H1 (cell line): ENCODE data around the gene GPD1L. TPM values are rescaled to one million over a fixed set of nuclear protein-coding genes. Genes with fewer than 3 reads are reported as not detected.

Experiments
- CTCF ChIA-PET: fragments of 300-600 bp; sonication (Branson Sonifier 250); formaldehyde crosslinking; loops from one replicate; lab custom pipeline; 2021; ENCODE audit not compliant: partially characterized antibody; lab: Charles Lee
- POLR2A ChIA-PET: fragments of 300-600 bp; sonication (Branson Sonifier 250); formaldehyde crosslinking; loops from one replicate; lab custom pipeline; 2021; ENCODE audit warnings: inconsistent platforms; ENCODE audit not compliant: partially characterized antibody; lab: Charles Lee
- DNase-seq, 2 experiments: peaks; one replicate each; pipeline versions ENCODE4 v3.0.0 to v3.0.0-alpha.2; 2010 to 2022; ENCODE audit warnings: low spot score in 2 of 2, low read depth in 1 of 2, mixed read lengths in 1 of 2
- FAIRE-seq: peaks from 2 replicates; lab custom pipeline; 2011; peaks lifted over from hg19 to GRCh38; lab: Jason Lieb, UNC
- H2AFZ ChIP-seq: 2 replicates; pipeline ENCODE4 v1.8.1; 2012; ENCODE audit warnings: low read length, inconsistent platforms
- H2AK5ac ChIP-seq: 2 replicates; pipeline ENCODE4 v1.6.1; 2013; ENCODE audit warnings: low read depth, low read length
- H2BK120ac ChIP-seq: replicated peaks from 2 replicates; pipeline ENCODE3; 2013; ENCODE audit warnings: low read depth, low read length, inconsistent platforms
- H2BK12ac ChIP-seq: 2 replicates; pipeline ENCODE4 v1.6.1; 2013; ENCODE audit warnings: low read depth, low read length
- H2BK15ac ChIP-seq: 2 replicates; pipeline ENCODE4 v1.6.1; 2013; ENCODE audit warnings: low read length
- H2BK20ac ChIP-seq: 2 replicates; pipeline ENCODE4 v1.6.1; 2013; ENCODE audit warnings: low read length
- H2BK5ac ChIP-seq: 2 replicates; pipeline ENCODE4 v1.6.1; 2013; ENCODE audit warnings: low read depth, low read length
- H3K14ac ChIP-seq: 2 replicates; pipeline ENCODE4 v1.6.1; 2013; ENCODE audit warnings: inconsistent platforms; ENCODE audit not compliant: insufficient read length
- H3K18ac ChIP-seq: 2 replicates; pipeline ENCODE4 v1.6.1; 2013; ENCODE audit warnings: low read length; ENCODE audit errors: extremely low read depth
- H3K23ac ChIP-seq: 2 replicates; pipeline ENCODE4 v1.6.1; 2013; ENCODE audit warnings: inconsistent platforms; ENCODE audit not compliant: insufficient read length
- H3K23me2 ChIP-seq: 2 replicates; pipeline ENCODE4 v1.6.1; 2013; ENCODE audit warnings: low read depth, low read length
- H3K27ac ChIP-seq: 2 replicates; pipeline ENCODE4 v1.6.1; 2011; ENCODE audit warnings: low read depth, low read length, inconsistent platforms
- H3K27me3 ChIP-seq, 4 experiments: replicated peaks in 1 of 4; 1 replicate in 1 of 4; 2 replicates in 3 of 4; pipeline versions ENCODE4 v1.6.1 to v1.8.1; 2011 to 2013; ENCODE audit warnings: low read length in 3 of 4, mild to moderate bottlenecking in 3 of 4, inconsistent platforms in 2 of 4, mixed read lengths in 2 of 4, moderate library complexity in 1 of 4; ENCODE audit not compliant: control insufficient read depth in 3 of 4, insufficient read depth in 3 of 4; ENCODE audit errors: extremely low read depth in 1 of 4
- H3K36me3 ChIP-seq, 4 experiments: 2 replicates each; pipeline versions ENCODE4 v1.6.1 to v1.8.1; 2011 to 2013; ENCODE audit warnings: mild to moderate bottlenecking in 4 of 4, low read length in 3 of 4, moderate library complexity in 2 of 4, control low read depth in 1 of 4, inconsistent platforms in 1 of 4; ENCODE audit not compliant: insufficient read depth in 4 of 4, control insufficient read depth in 2 of 4
- H3K4ac ChIP-seq: replicated peaks from 2 replicates; pipeline ENCODE3; 2013; ENCODE audit warnings: low read length, low read depth, mixed read lengths, inconsistent platforms; ENCODE audit not compliant: insufficient read length
- H3K4me1 ChIP-seq, 4 experiments: replicated peaks in 1 of 4; 1 replicate in 1 of 4; 2 replicates in 3 of 4; pipeline versions ENCODE4 v1.6.1 to v1.8.1; 2011 to 2013; ENCODE audit warnings: low read length in 3 of 4, inconsistent platforms in 2 of 4, mixed read lengths in 1 of 4; ENCODE audit not compliant: insufficient read depth in 4 of 4, control insufficient read depth in 3 of 4
- H3K4me2 ChIP-seq, 2 experiments: 2 replicates each; pipeline versions ENCODE4 v1.6.1 to v1.8.1; 2011 to 2013; ENCODE audit warnings: low read depth in 2 of 2, low read length in 2 of 2, control low read depth in 1 of 2, inconsistent platforms in 1 of 2, mild to moderate bottlenecking in 1 of 2; ENCODE audit not compliant: insufficient read depth in 1 of 2
- H3K4me3 ChIP-seq, 4 experiments: fragments of 200-600, 300-600 bp in 1 of 4; sonication (generic), shearing (Covaris generic), sonication (Bioruptor Twin) in 1 of 4; 2 replicates each; pipeline versions ENCODE4 v1.5.1 to v1.8.1; 2011 to 2016; ENCODE audit warnings: low read length in 4 of 4, low read depth in 3 of 4, control low read depth in 2 of 4, inconsistent platforms in 2 of 4, mild to moderate bottlenecking in 2 of 4, mixed read lengths in 1 of 4, moderate library complexity in 1 of 4; ENCODE audit not compliant: insufficient read depth in 2 of 4; ENCODE audit errors: extremely low read depth in 1 of 4
- H3K56ac ChIP-seq: replicated peaks from 2 replicates; pipeline ENCODE3; 2013; ENCODE audit warnings: low read depth, mild to moderate bottlenecking, mixed read lengths, low read length, inconsistent platforms; ENCODE audit not compliant: insufficient read length
- H3K79me1 ChIP-seq: 2 replicates; pipeline ENCODE4 v1.6.1; 2013; ENCODE audit warnings: low read depth, low read length, control low read depth
- H3K79me2 ChIP-seq, 2 experiments: 2 replicates each; pipeline versions ENCODE4 v1.6.1 to v1.8.1; 2012 to 2013; ENCODE audit warnings: low read length in 2 of 2, mild to moderate bottlenecking in 2 of 2, inconsistent platforms in 1 of 2; ENCODE audit not compliant: insufficient read depth in 2 of 2, control insufficient read depth in 1 of 2
- H3K9ac ChIP-seq, 4 experiments: replicated peaks in 1 of 4; 1 replicate in 1 of 4; 2 replicates in 3 of 4; pipeline versions ENCODE4 v1.6.1 to v1.8.1; 2011 to 2013; ENCODE audit warnings: low read depth in 3 of 4, low read length in 3 of 4, control low read depth in 2 of 4, mild to moderate bottlenecking in 2 of 4, moderate library complexity in 2 of 4, inconsistent platforms in 1 of 4; ENCODE audit errors: extremely low read depth in 1 of 4
- H3K9me3 ChIP-seq, 2 experiments: 2 replicates each; pipeline versions ENCODE4 v1.6.1 to v1.8.1; 2012 to 2013; ENCODE audit warnings: mild to moderate bottlenecking in 2 of 2, moderate library complexity in 2 of 2, control low read depth in 1 of 2, inconsistent platforms in 1 of 2, low read depth in 1 of 2, low read length in 1 of 2, mixed read lengths in 1 of 2; ENCODE audit not compliant: insufficient read depth in 2 of 2
- H4K20me1 ChIP-seq, 2 experiments: replicated peaks in 1 of 2; 2 replicates each; pipeline versions ENCODE3 to v1.8.1; 2011 to 2013; ENCODE audit warnings: inconsistent platforms in 2 of 2, low read length in 2 of 2, mild to moderate bottlenecking in 1 of 2; ENCODE audit not compliant: insufficient read depth in 2 of 2, control insufficient read depth in 1 of 2
- H4K5ac ChIP-seq: 2 replicates; pipeline ENCODE4 v1.6.1; 2013; ENCODE audit warnings: low read length, low read depth, mixed read lengths, inconsistent platforms; ENCODE audit not compliant: insufficient read length
- H4K8ac ChIP-seq: 2 replicates; pipeline ENCODE4 v1.8.0; 2013; ENCODE audit warnings: mild to moderate bottlenecking, moderate library complexity, low read length, inconsistent platforms; ENCODE audit not compliant: insufficient read depth; ENCODE audit errors: extremely low read depth
- H4K91ac ChIP-seq: replicated peaks from 2 replicates; pipeline ENCODE3; 2013; ENCODE audit warnings: low read length, mixed read lengths, inconsistent platforms; ENCODE audit not compliant: insufficient read length
- BRCA1 ChIP-seq: IDR thresholded peaks from 2 replicates; pipeline ENCODE4 v1.6.1; 2012; ENCODE audit warnings: low read depth, low read length, improper control_type of control experiment
- CBX8 ChIP-seq: fragments of 300-800, 300-1000 bp; sonication (generic); IDR thresholded peaks from 2 replicates; pipeline ENCODE4 v1.7.1; 2016; ENCODE audit warnings: low read depth, low read length, borderline replicate concordance
- CTCF ChIP-seq, 3 experiments: IDR thresholded peaks; 1 replicate in 2 of 3; 2 replicates in 1 of 3; pipeline versions ENCODE4 v1.5.1 to v1.6.1; 2011; ENCODE audit warnings: low read length in 3 of 3, mild to moderate bottlenecking in 3 of 3, inconsistent platforms in 2 of 3, low read depth in 1 of 3, moderate library complexity in 1 of 3; ENCODE audit not compliant: insufficient read depth in 1 of 3; ENCODE audit errors: control extremely low read depth in 1 of 3
- EZH2 ChIP-seq: fragments of 200-600 bp; sonication (generic); IDR thresholded peaks from 2 replicates; pipeline ENCODE4 v1.7.1; 2012; ENCODE audit warnings: low read depth, mild to moderate bottlenecking, moderate library complexity, low read length, inconsistent platforms; ENCODE audit not compliant: severe bottlenecking
- HDAC6 ChIP-seq: IDR thresholded peaks from one replicate; pipeline ENCODE4 v1.7.1; 2012; ENCODE audit warnings: low read depth, mild to moderate bottlenecking, inconsistent platforms, low read length, moderate library complexity
- RBBP5 ChIP-seq: IDR thresholded peaks from 2 replicates; pipeline ENCODE4 v1.7.1; 2012; ENCODE audit warnings: low read depth, mild to moderate bottlenecking, inconsistent platforms, low read length, moderate library complexity, borderline replicate concordance
- RNF2 ChIP-seq: fragments of 200-900, 300-1000 bp; sonication (generic); IDR thresholded peaks from 2 replicates; pipeline ENCODE4 v1.7.1; 2016; ENCODE audit warnings: borderline replicate concordance, low read depth, mild to moderate bottlenecking, antibody characterized with exemption, low read length; ENCODE audit not compliant: poor library complexity, severe bottlenecking; ENCODE audit errors: missing control alignments
- SIX5 ChIP-seq: IDR thresholded peaks from 2 replicates; pipeline ENCODE4 v1.6.1; 2011; ENCODE audit warnings: mild to moderate bottlenecking, low read depth, low read length
- TBP ChIP-seq: IDR thresholded peaks from 2 replicates; pipeline ENCODE4 v1.6.1; 2011; ENCODE audit warnings: low read depth, low read length, improper control_type of control experiment
- WGBS, 2 experiments: shearing (Covaris generic) in 1 of 2; methylation state at CpG; one replicate each; pipeline versions ENCODE4 v1.1.6 to v1.1.7; 2013 to 2015; ENCODE audit warnings: low lambda C conversion rate in 2 of 2, mixed read lengths in 2 of 2, inconsistent platforms in 1 of 2, low coverage in 1 of 2, missing lambda C conversion rate in 1 of 2; ENCODE audit not compliant: insufficient replicate concordance in 2 of 2, insufficient coverage in 1 of 2, insufficient read length in 1 of 2; ENCODE audit errors: extremely low coverage in 1 of 2, missing lambda C conversion rate in 1 of 2; 5-methylcytosine and 5-hydroxymethylcytosine counted together
- polyA plus RNA-seq, 7 experiments: library from polyadenylated mRNA; depleted of rRNA in 3 of 7; stranded (reverse) in 5 of 7; unstranded in 2 of 7; fragments of >200 nt in 5 of 7; fragments of 200-250 nt in 2 of 7; gene quantifications; 1 replicate in 5 of 7; 2 replicates in 1 of 7; 4 replicates in 1 of 7; pipeline versions ENCODE4 v1.2.1 to v1.2.3, GENCODE V29; 2011 to 2013; ENCODE audit warnings: missing spikeins in 2 of 7, mixed read lengths in 2 of 7
- total RNA-seq: library from RNA; stranded (reverse); fragmentation: NEBNext Ultra II Directional; extraction: Animal tissue kit (Norgen Biotek cat#: 25700); gene quantifications from 2 replicates; pipeline ENCODE4 v1.2.1, GENCODE V29; 2021

Gene GPD1L
- total and polyA plus RNA-seq, 2 of the 8 experiments (the other 6 are each of a cell fraction or from before 2014, with no cell fraction given): 2.4 to 8.4 TPM

- Histone ChIP-seq H3K36me3 (no peaks in the 10 kb centered on the region), H3K4ac (no peak overlapping the region), H2BK12ac (no peak overlapping the region), H3K9ac (no peak overlapping the region), H3K9me3 (no peaks in the 10 kb centered on the region; a peak in 1 of 4 replicates), H3K23ac (no peak overlapping the region), H3K27ac (no peak overlapping the region), H3K27me3 (no peaks in the 10 kb centered on the region), H3K4me3 (no peak overlapping the region), H4K91ac (no peak overlapping the region), H4K20me1 (no peaks in the 10 kb centered on the region), H2BK20ac (no peak overlapping the region), H2AFZ (no peak overlapping the region), H3K79me2 (no peaks in the 10 kb centered on the region), H3K4me1 (no peaks in the 10 kb centered on the region), H3K4me2 (no peak overlapping the region), H3K14ac (no peak overlapping the region), H4K8ac (no peak overlapping the region)
- WGBS, 2 experiments: 97% methylated on average over 3 of the region's 3 CpGs; no CpG with 5 or more reads in 1 of the 2 experiments
- DNase-seq: no peak
- POLR2A ChIA-PET: no interaction called here
- TF ChIP-seq HDAC6 (no peak), RNF2 (no peak), CBX8 (no peak), BRCA1 (no peak), RBBP5 (no peak), CTCF (IDR thresholded peaks at IDR 0.05; ENCODE audit: control extremely low read depth in 1 of 3, insufficient read depth in 1 of 3, low read depth in 1 of 3, low read length in 3 of 3) (no peak), EZH2 (no peak), TBP (no peak), SIX5 (no peak)
- TF ChIP-seq, all 59 proteins: peak for 0
- Histone ChIP-seq H2BK120ac (no peak overlapping the region), H2AK5ac (no peak overlapping the region), H2BK5ac (no peak overlapping the region), H3K56ac (no peak overlapping the region), H2BK15ac (no peak overlapping the region), H3K79me1 (no peaks in the 10 kb centered on the region), H3K23me2 (no peaks in the 10 kb centered on the region), H4K5ac (no peak overlapping the region), H3K18ac (no peak overlapping the region)
- no peak for FAIRE-seq
- CTCF ChIA-PET: no interaction called here
Measured at GRCh38 chr3:32083702-32084270, 22.6 kb upstream of the GPD1L start.
